ENCODE results near the gene ATF6.

DNA sequence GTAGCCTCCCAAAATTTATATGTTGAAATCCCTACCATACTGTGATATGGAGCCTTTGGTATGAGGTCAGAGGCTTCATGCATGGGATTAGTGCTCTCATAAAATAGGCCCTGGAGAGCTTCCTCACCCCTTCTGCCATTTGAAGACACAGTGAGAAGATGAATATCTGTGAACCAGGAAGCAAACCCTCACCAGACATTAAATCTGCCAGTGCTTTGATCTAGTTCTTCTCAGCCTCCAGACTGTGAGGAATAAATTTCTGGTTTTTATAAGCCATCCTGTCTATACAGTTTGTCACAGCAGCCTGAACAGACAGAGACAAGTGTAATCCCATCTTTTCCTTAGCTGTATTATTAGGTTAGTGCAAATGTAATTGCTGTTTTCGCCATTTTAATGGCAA, 169.1 kb downstream of the ATF6 start:
- TF ChIP-seq, protein P1, sequence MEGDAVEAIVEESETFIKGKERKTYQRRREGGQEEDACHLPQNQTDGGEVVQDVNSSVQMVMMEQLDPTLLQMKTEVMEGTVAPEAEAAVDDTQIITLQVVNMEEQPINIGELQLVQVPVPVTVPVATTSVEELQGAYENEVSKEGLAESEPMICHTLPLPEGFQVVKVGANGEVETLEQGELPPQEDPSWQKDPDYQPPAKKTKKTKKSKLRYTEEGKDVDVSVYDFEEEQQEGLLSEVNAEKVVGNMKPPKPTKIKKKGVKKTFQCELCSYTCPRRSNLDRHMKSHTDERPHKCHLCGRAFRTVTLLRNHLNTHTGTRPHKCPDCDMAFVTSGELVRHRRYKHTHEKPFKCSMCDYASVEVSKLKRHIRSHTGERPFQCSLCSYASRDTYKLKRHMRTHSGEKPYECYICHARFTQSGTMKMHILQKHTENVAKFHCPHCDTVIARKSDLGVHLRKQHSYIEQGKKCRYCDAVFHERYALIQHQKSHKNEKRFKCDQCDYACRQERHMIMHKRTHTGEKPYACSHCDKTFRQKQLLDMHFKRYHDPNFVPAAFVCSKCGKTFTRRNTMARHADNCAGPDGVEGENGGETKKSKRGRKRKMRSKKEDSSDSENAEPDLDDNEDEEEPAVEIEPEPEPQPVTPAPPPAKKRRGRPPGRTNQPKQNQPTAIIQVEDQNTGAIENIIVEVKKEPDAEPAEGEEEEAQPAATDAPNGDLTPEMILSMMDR (IDR thresholded peaks at IDR 0.05; ENCODE audit: extremely low read depth in 1 of 2, insufficient read depth in 1 of 2, low read depth in 1 of 2, low read length in 2 of 2), result no peak
- no peak for TF ChIP-seq JUN (IDR thresholded peaks at IDR 0.05; ENCODE audit: borderline replicate concordance, insufficient read depth, insufficient read length, low read depth)

All from endothelial cell of umbilical vein (primary cell).